Neural cell (in vitro differentiated cells): Measurements from ENCODE around the gene FAM53A. TPM values are rescaled to one million over a fixed set of nuclear protein-coding genes. Genes with fewer than 3 reads are reported as not detected.
"Not testable (repeated sequence)": the region's sequence is repeated elsewhere in the genome, so short reads cannot be mapped to it uniquely, and the experiment has no call there.

Experiments used
- H2AFZ ChIP-seq: fragments of 200-600, 300-800 bp; sonication (generic), shearing (Covaris generic); 2 replicates; pipeline ENCODE4 v1.6.0; 2014; ENCODE audit warnings: low read depth, mild to moderate bottlenecking, antibody characterized with exemption, low read length, moderate library complexity
- H3F3A ChIP-seq: fragments of 200-600 bp; shearing (Covaris generic); 2 replicates; pipeline ENCODE4 v1.6.1; 2016; ENCODE audit warnings: mild to moderate bottlenecking, moderate library complexity, mixed read lengths, antibody characterized with exemption, low read length; ENCODE audit not compliant: insufficient read depth, poor library complexity, severe bottlenecking
- H3K27ac ChIP-seq: fragments of 200-600, 300-800 bp; sonication (generic), shearing (Covaris generic); 2 replicates; pipeline ENCODE4 v1.5.1; 2014; ENCODE audit warnings: mild to moderate bottlenecking, low read length, moderate library complexity
- H3K27me3 ChIP-seq: fragments of 300-800, 200-600 bp; sonication (generic), shearing (Covaris generic); 2 replicates; pipeline ENCODE4 v1.6.0; 2014; ENCODE audit warnings: mild to moderate bottlenecking, low read depth, low read length, moderate library complexity; ENCODE audit not compliant: insufficient read depth
- H3K36me3 ChIP-seq: fragments of 300-800, 200-600 bp; sonication (generic), shearing (Covaris generic); 2 replicates; pipeline ENCODE4 v1.5.1; 2014; ENCODE audit warnings: mild to moderate bottlenecking, antibody characterized with exemption, low read length, moderate library complexity; ENCODE audit not compliant: insufficient read depth
- H3K4me2 ChIP-seq: fragments of 300-800, 200-600 bp; sonication (generic), shearing (Covaris generic); 2 replicates; pipeline ENCODE4 v1.6.0; 2014; ENCODE audit warnings: mild to moderate bottlenecking, low read length
- H3K4me3 ChIP-seq: fragments of 300-800, 200-600 bp; sonication (generic), shearing (Covaris generic); 2 replicates; pipeline ENCODE4 v1.5.1; 2014; ENCODE audit warnings: mild to moderate bottlenecking, low read length, moderate library complexity
- H3K79me2 ChIP-seq: fragments of 200-600 bp; shearing (Covaris generic); replicated peaks from 2 replicates; pipeline ENCODE4 v1.6.0; 2014; ENCODE audit warnings: mild to moderate bottlenecking, low read length, moderate library complexity; ENCODE audit not compliant: insufficient read depth
- H3K9ac ChIP-seq: fragments of 300-800, 200-600 bp; sonication (generic), shearing (Covaris generic); 2 replicates; pipeline ENCODE4 v1.6.1; 2016; ENCODE audit warnings: mild to moderate bottlenecking, low read length, mixed read lengths
- H3K9me2 ChIP-seq: fragments of 200-600 bp; shearing (Covaris generic); 2 replicates; pipeline ENCODE4 v1.6.1; 2016; ENCODE audit warnings: mild to moderate bottlenecking, low read length, mixed read lengths; ENCODE audit not compliant: insufficient read depth
- H3K9me3 ChIP-seq: fragments of 200-600, 300-800 bp; sonication (generic), shearing (Covaris generic); 2 replicates; pipeline ENCODE4 v1.6.1; 2016; ENCODE audit warnings: mild to moderate bottlenecking, mixed run types, low read length, moderate library complexity, mixed read lengths
- H4K20me1 ChIP-seq: fragments of 200-600 bp; shearing (Covaris generic); 2 replicates; pipeline ENCODE4 v1.6.1; 2016; ENCODE audit warnings: mild to moderate bottlenecking, mixed run types; ENCODE audit not compliant: insufficient read depth
- EP300 ChIP-seq: fragments of 450-650 bp; conservative IDR thresholded peaks from 2 replicates; pipeline ENCODE4 v1.6.1; 2014; ENCODE audit warnings: antibody characterized with exemption, mild to moderate bottlenecking, moderate library complexity; ENCODE audit not compliant: poor library complexity, severe bottlenecking
- EZH2 ChIP-seq: fragments of 200-600, 300-800 bp; shearing (Covaris generic), sonication (generic); IDR thresholded peaks from 2 replicates; pipeline ENCODE4 v1.6.1; 2014; ENCODE audit warnings: antibody characterized with exemption, low read length, borderline replicate concordance, mild to moderate bottlenecking; ENCODE audit not compliant: insufficient read depth, poor library complexity, severe bottlenecking
- MXI1 ChIP-seq: fragments of 450-650 bp; conservative IDR thresholded peaks from 2 replicates; pipeline ENCODE4 v1.6.1; 2014; ENCODE audit warnings: antibody characterized with exemption, mild to moderate bottlenecking; ENCODE audit not compliant: poor library complexity, severe bottlenecking
- POLR2AphosphoS5 ChIP-seq: IDR thresholded peaks from 2 replicates; pipeline ENCODE4 v1.6.1; 2012
- RAD21 ChIP-seq: fragments of 450-650 bp; conservative IDR thresholded peaks from 2 replicates; pipeline ENCODE4 v1.6.1; 2014; ENCODE audit warnings: antibody characterized with exemption, mild to moderate bottlenecking, moderate library complexity
- polyA plus RNA-seq: library from polyadenylated mRNA; depleted of rRNA; stranded (reverse); fragments of >200 nt; gene quantifications from 2 replicates; pipeline ENCODE4 v1.2.3, GENCODE V29; 2014
- TF ChIP-seq, protein P1 (sequence below): IDR thresholded peaks from 2 replicates; pipeline ENCODE4 v1.6.1; 2012; ENCODE audit warnings: borderline replicate concordance

Gene FAM53A
- polyA plus RNA-seq, 1 donor from 2014 or later, result not detected

DNA sequence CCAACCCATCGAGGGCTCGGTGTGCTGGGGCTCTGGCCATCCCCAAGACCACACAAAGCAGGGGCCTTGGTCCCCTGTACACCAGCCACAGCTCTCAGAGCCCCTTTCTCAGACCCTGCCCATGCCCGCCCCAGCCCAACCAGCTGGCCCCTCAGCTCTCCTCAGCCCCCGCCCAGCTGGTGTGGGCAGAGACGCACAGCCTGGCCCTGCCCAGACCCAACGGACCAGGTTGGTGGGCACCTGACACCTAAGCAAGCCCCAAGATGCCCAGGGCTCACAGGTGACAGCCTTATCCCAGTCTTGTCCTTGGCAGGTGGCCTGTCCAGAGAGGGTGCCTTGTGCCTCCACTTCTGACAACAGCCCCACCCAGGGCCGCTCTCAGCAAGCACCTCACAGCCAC is 42.4 kb downstream of the FAM53A start:
- TF ChIP-seq EP300 (no peak), MXI1 (no peak), EZH2 (no peak), RAD21 (no peak)
- TF ChIP-seq, protein P1, sequence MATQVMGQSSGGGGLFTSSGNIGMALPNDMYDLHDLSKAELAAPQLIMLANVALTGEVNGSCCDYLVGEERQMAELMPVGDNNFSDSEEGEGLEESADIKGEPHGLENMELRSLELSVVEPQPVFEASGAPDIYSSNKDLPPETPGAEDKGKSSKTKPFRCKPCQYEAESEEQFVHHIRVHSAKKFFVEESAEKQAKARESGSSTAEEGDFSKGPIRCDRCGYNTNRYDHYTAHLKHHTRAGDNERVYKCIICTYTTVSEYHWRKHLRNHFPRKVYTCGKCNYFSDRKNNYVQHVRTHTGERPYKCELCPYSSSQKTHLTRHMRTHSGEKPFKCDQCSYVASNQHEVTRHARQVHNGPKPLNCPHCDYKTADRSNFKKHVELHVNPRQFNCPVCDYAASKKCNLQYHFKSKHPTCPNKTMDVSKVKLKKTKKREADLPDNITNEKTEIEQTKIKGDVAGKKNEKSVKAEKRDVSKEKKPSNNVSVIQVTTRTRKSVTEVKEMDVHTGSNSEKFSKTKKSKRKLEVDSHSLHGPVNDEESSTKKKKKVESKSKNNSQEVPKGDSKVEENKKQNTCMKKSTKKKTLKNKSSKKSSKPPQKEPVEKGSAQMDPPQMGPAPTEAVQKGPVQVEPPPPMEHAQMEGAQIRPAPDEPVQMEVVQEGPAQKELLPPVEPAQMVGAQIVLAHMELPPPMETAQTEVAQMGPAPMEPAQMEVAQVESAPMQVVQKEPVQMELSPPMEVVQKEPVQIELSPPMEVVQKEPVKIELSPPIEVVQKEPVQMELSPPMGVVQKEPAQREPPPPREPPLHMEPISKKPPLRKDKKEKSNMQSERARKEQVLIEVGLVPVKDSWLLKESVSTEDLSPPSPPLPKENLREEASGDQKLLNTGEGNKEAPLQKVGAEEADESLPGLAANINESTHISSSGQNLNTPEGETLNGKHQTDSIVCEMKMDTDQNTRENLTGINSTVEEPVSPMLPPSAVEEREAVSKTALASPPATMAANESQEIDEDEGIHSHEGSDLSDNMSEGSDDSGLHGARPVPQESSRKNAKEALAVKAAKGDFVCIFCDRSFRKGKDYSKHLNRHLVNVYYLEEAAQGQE, result no peak
- no peak overlapping the region for H2AFZ ChIP-seq
- H3K4me2 ChIP-seq, result no peak overlapping the region
- no peaks in the 10 kb centered on the region for H3K36me3 ChIP-seq
- H3K79me2 ChIP-seq, result no peaks in the 10 kb centered on the region
- no peak overlapping the region for H3K27ac ChIP-seq
- no peak overlapping the region for H3K9ac ChIP-seq
- no peaks in the 10 kb centered on the region for H3K9me3 ChIP-seq
- H3K27me3 ChIP-seq, result no peaks in the 10 kb centered on the region
- H4K20me1 ChIP-seq, result no peaks in the 10 kb centered on the region
- no peaks in the 10 kb centered on the region for H3K9me2 ChIP-seq
- H3K4me3 ChIP-seq, result no peak overlapping the region
- no peaks in the 10 kb centered on the region for H3F3A ChIP-seq

DNA sequence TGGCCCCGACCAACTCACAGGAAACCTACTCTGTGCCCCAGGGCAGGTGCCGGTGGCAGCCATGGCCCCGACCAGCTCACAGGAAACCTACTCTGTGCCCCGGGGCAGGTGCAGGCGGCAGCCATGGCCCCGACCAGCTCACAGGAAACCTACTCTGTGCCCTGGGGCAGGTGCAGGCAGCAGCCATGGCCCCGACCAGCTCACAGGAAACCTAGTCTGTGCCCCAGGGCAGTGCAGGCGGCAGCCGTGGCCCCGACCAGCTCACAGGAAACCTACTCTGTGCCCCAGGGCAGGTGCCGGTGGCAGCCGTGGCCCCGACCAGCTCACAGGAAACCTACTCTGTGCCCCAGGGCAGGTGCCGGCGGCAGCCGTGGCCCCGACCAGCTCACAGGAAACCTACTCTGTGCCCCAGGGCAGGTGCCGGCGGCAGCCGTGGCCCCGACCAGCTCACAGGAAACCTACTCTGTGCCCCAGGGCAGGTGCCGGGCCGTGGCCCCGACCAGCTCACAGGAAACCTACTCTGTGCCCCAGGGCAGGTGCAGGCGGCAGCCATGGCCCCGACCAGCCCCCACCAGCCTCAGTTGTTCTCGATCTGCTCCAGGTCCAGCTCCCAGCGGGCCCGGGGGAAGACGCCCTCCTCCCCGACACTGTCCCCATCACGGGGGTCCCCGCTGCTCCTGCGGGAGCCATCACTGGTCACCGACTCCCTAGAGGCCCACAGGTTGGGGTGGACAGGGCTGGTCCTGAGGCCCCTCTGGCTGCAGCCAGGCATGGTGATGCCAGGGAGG is 43.2 kb downstream of the FAM53A start:
- H3K27me3 ChIP-seq, H3K9me2 ChIP-seq, H3K9me3 ChIP-seq, H3K4me3 ChIP-seq, H2AFZ ChIP-seq, H3K9ac ChIP-seq, H3K27ac ChIP-seq, H3K36me3 ChIP-seq, H3K4me2 ChIP-seq, H3F3A ChIP-seq, H4K20me1 ChIP-seq, H3K79me2 ChIP-seq: not testable (repeated sequence)

DNA sequence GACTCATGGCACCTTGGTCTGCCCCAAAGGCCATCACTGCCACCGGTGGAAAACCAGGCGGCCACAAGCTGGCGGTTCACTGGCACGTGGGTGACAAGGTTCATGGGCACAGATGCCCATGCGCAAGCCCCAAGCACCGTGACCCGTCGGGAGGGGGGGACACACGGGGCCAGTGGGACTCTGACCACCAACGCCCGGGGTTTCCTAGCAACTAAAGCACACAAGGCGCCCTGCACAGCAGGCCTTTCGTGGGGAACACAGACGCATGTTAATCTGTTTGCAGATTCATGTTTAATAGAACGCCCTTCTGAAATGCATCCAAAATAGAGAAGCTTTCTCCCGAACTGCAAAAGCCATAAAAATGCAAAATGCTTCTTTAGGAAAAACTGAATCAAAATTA is 43.9 kb downstream of the FAM53A start:
- Histone ChIP-seq H3K27ac (no peak overlapping the region), H3K9me2 (no peaks in the 10 kb centered on the region), H3K36me3 (no peaks in the 10 kb centered on the region), H3K9me3 (no peaks in the 10 kb centered on the region), H3K27me3 (no peaks in the 10 kb centered on the region), H3K4me3 (no peak overlapping the region), H2AFZ (no peak overlapping the region), H3K4me2 (no peak overlapping the region), H3F3A (no peaks in the 10 kb centered on the region), H3K79me2 (no peaks in the 10 kb centered on the region), H3K9ac (no peak overlapping the region), H4K20me1 (no peaks in the 10 kb centered on the region)
- TF ChIP-seq, protein P1, result no peak
- no peak for TF ChIP-seq RAD21
- TF ChIP-seq POLR2AphosphoS5, result no peak
